Ishikawa (cell line): ENCODE measurements around the gene ARHGAP32.

Experiments used
- CEBPB ChIP-seq: IDR thresholded peaks from 2 replicates; pipeline ENCODE4 v1.6.1; 2012
- CREB1 ChIP-seq: IDR thresholded peaks from 2 replicates; pipeline ENCODE4 v1.6.1; 2012; ENCODE audit warnings: low read depth
- EGR1 ChIP-seq: IDR thresholded peaks from 2 replicates; pipeline ENCODE4 v1.6.1; 2012
- EP300 ChIP-seq: IDR thresholded peaks from 2 replicates; pipeline ENCODE4 v1.6.1; 2012; ENCODE audit warnings: borderline replicate concordance
- FOXM1 ChIP-seq: IDR thresholded peaks from 2 replicates; pipeline ENCODE4 v1.6.1; 2012; ENCODE audit warnings: low read depth, borderline replicate concordance
- NFIC ChIP-seq: IDR thresholded peaks from 2 replicates; pipeline ENCODE4 v1.6.1; 2012
- RAD21 ChIP-seq: IDR thresholded peaks from 2 replicates; pipeline ENCODE4 v1.6.1; 2012; ENCODE audit warnings: low read depth
- TAF1 ChIP-seq: IDR thresholded peaks from 2 replicates; pipeline ENCODE4 v1.6.1; 2012; ENCODE audit warnings: low read depth, mild to moderate bottlenecking
- TCF12 ChIP-seq: IDR thresholded peaks from 2 replicates; pipeline ENCODE4 v1.6.1; 2012; ENCODE audit warnings: low read depth
- TEAD4 ChIP-seq: IDR thresholded peaks from 2 replicates; pipeline ENCODE4 v1.6.1; 2012
- YY1 ChIP-seq: IDR thresholded peaks from 2 replicates; pipeline ENCODE4 v1.6.1; 2012; ENCODE audit warnings: low read depth
- ZBTB7A ChIP-seq: IDR thresholded peaks from 2 replicates; pipeline ENCODE4 v1.6.1; 2012; ENCODE audit warnings: low read depth
- TF ChIP-seq, protein P1 (sequence below): IDR thresholded peaks from 2 replicates; pipeline ENCODE4 v1.6.1; 2012; ENCODE audit warnings: low read depth, mild to moderate bottlenecking
- TF ChIP-seq, protein P2 (sequence below): IDR thresholded peaks from 2 replicates; pipeline ENCODE4 v1.6.1; 2012
- TF ChIP-seq, protein P3 (sequence below): IDR thresholded peaks from 2 replicates; pipeline ENCODE4 v1.6.1; 2012

Gene ARHGAP32

DNA sequence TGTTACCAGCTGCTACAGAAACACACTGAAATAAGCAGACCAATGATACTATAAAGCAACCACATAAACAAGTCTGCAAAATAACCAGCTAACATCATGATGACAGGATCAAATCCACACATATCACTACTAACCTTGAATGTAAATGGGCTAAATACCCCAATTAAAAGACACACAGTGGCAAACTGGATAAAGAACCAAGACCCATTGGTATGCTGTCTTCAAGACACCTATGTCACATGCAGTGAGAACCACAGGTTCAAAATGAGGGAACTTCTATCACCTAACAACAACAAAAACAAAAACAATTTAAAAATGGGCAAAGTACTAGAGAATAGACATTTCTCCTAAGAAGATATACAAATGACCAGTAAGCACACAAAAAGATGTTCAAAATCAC is 89.9 kb downstream of the ARHGAP32 start:
- no peak for TF ChIP-seq TEAD4
- TF ChIP-seq EGR1: no peak
- no peak for TF ChIP-seq ZBTB7A
- TF ChIP-seq EP300: no peak
- no peak for TF ChIP-seq FOXM1

DNA sequence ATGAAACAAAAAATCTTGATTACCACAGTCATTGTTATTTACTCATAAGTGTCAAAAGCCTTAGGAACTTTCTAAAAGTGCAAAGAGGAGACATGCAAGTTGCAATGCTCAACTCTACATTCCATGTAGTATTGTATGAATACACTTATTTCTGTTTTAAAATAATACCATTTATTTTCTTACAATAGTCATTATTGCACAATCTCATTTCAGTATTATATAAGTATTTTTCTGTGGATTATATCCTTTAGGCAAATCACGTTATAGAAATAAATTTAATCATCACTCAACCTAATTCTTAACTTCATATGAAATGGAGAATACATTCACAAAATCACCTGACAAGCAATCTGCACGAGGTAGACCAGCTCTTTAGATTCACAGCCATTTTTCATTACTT is 98.8 kb downstream of the ARHGAP32 start:
- no peak for TF ChIP-seq NFIC
- no peak for TF ChIP-seq YY1
- TF ChIP-seq TEAD4: no peak
- no peak for TF ChIP-seq TAF1
- TF ChIP-seq EP300: no peak
- TF ChIP-seq FOXM1: no peak
- TF ChIP-seq, protein P1, sequence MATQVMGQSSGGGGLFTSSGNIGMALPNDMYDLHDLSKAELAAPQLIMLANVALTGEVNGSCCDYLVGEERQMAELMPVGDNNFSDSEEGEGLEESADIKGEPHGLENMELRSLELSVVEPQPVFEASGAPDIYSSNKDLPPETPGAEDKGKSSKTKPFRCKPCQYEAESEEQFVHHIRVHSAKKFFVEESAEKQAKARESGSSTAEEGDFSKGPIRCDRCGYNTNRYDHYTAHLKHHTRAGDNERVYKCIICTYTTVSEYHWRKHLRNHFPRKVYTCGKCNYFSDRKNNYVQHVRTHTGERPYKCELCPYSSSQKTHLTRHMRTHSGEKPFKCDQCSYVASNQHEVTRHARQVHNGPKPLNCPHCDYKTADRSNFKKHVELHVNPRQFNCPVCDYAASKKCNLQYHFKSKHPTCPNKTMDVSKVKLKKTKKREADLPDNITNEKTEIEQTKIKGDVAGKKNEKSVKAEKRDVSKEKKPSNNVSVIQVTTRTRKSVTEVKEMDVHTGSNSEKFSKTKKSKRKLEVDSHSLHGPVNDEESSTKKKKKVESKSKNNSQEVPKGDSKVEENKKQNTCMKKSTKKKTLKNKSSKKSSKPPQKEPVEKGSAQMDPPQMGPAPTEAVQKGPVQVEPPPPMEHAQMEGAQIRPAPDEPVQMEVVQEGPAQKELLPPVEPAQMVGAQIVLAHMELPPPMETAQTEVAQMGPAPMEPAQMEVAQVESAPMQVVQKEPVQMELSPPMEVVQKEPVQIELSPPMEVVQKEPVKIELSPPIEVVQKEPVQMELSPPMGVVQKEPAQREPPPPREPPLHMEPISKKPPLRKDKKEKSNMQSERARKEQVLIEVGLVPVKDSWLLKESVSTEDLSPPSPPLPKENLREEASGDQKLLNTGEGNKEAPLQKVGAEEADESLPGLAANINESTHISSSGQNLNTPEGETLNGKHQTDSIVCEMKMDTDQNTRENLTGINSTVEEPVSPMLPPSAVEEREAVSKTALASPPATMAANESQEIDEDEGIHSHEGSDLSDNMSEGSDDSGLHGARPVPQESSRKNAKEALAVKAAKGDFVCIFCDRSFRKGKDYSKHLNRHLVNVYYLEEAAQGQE: no peak
- TF ChIP-seq, protein P2, sequence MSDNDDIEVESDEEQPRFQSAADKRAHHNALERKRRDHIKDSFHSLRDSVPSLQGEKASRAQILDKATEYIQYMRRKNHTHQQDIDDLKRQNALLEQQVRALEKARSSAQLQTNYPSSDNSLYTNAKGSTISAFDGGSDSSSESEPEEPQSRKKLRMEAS: no peak
- TF ChIP-seq RAD21: no peak
- TF ChIP-seq CREB1: no peak
- TF ChIP-seq, protein P3, sequence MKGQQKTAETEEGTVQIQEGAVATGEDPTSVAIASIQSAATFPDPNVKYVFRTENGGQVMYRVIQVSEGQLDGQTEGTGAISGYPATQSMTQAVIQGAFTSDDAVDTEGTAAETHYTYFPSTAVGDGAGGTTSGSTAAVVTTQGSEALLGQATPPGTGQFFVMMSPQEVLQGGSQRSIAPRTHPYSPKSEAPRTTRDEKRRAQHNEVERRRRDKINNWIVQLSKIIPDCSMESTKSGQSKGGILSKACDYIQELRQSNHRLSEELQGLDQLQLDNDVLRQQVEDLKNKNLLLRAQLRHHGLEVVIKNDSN: no peak
- no peak for TF ChIP-seq TCF12
- no peak for TF ChIP-seq ZBTB7A
- no peak for TF ChIP-seq EGR1
- TF ChIP-seq CEBPB: no peak

DNA sequence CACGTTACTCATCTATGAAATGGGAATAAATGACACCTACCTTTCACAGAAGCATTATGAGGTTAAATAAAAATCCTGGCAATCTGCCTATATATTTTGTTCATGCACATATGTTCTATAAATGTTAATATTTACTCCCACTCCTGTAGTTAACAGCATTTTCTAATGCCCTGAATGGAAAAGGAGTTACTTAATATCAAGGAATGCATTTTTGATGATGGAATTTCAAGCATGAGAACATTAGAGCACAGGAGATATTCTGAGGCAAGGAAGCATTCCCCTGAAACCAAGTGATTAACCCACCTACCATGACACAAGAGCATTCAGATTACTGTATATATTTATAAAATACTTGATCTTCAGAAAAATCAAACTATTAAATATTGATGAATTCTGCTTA is 102.1 kb downstream of the ARHGAP32 start:
- TF ChIP-seq TCF12: no peak
- no peak for TF ChIP-seq YY1
- no peak for TF ChIP-seq CREB1
- TF ChIP-seq, protein P1: no peak
- TF ChIP-seq, protein P2: no peak
- no peak for TF ChIP-seq EGR1
- TF ChIP-seq RAD21: no peak
- no peak for TF ChIP-seq NFIC
- no peak for TF ChIP-seq EP300
- no peak for TF ChIP-seq TAF1

DNA sequence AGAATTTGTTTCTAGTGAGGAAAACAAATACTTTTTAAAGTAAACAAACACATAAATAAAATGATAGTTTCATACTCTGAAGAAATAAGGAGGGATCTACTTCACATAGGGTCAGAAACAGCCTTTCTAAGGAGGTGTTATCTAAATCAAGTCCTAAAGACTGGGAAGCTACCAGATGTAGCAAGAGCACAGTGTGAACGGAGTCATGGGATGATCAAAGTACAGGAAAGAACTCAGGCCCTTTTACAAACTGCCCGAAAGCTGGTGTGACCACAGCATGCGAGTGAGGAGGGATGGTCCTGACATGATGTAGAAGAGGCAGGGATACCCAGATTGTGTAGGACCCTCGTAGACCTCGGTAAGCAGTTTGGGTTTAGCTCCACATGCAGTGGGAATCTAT is 102.8 kb downstream of the ARHGAP32 start:
- TF ChIP-seq, protein P2: no peak
- TF ChIP-seq FOXM1 (no peak), ZBTB7A (no peak), RAD21 (no peak), NFIC (no peak), CEBPB (no peak), TCF12 (no peak), CREB1 (no peak), EP300 (no peak), EGR1 (no peak), TEAD4 (no peak), TAF1 (no peak), YY1 (no peak)
- TF ChIP-seq, protein P3: no peak
- TF ChIP-seq, protein P1: no peak
